Measurements from ENCODE around the gene OMD.
"Not testable (repeated sequence)": the region's sequence is repeated elsewhere in the genome, so short reads cannot be mapped to it uniquely, and the experiment has no call there.

OMD gene

GRCh38 chr9:92424340-92424739, at the start of gene OMD:
Gene OMD, minus strand, starts transcription at chr9:92424471. Its CDS starts 6,913 bp downstream, at chr9:92417558.
- no peak for DNase-seq

GRCh38 chr9:92468206-92468605, 43.9 kb upstream of the OMD start:
- DNase-seq, result no peak

GRCh38 chr9:92467511-92467910, 43.2 kb upstream of the OMD start:
- DNase-seq, result no peak

GRCh38 chr9:92467041-92467440, 42.8 kb upstream of the OMD start:
- no peak for DNase-seq

- no peak for DNase-seq
These were observed 39.7 kb upstream of the OMD start for GRCh38 chr9:92463984-92464383.

- DNase-seq, result no peak
These were observed 39.1 kb upstream of the OMD start for GRCh38 chr9:92463387-92463786.

GRCh38 chr9:92457576-92457975, 33.3 kb upstream of the OMD start:
- no peak for DNase-seq

GRCh38 chr9:92455217-92455616, 30.9 kb upstream of the OMD start:
- DNase-seq, result no peak

- DNase-seq, result no peak
These were observed 22.3 kb upstream of the OMD start for GRCh38 chr9:92446536-92446935.

- DNase-seq, result no peak
These were observed 20.6 kb upstream of the OMD start for GRCh38 chr9:92444841-92445240.

- DNase-seq, result no peak
These were observed 16.4 kb upstream of the OMD start for GRCh38 chr9:92440751-92441046.

GRCh38 chr9:92439921-92440750, 15.9 kb upstream of the OMD start:
- DNase-seq, result no peak

- DNase-seq, result no peak
These were observed 14.7 kb upstream of the OMD start for GRCh38 chr9:92438900-92439526.

- no peak for DNase-seq
These were observed 11.0 kb upstream of the OMD start for GRCh38 chr9:92435263-92435662.

GRCh38 chr9:92432972-92433548, 8.8 kb upstream of the OMD start:
- no peak for DNase-seq

- no peak for DNase-seq
These were observed 8.1 kb upstream of the OMD start for GRCh38 chr9:92432350-92432749.

GRCh38 chr9:92429836-92430235, 5.6 kb upstream of the OMD start:
- no peak for DNase-seq

- DNase-seq, result no peak
These were observed 2.4 kb upstream of the OMD start for GRCh38 chr9:92426501-92427145.

- no peak for DNase-seq
These were observed 1.2 kb upstream of the OMD start for GRCh38 chr9:92425474-92425873.

- no peak for DNase-seq
These were observed 659 bp downstream of the OMD start for GRCh38 chr9:92423612-92424011.

GRCh38 chr9:92422611-92423338, 1.5 kb downstream of the OMD start:
- DNase-seq, result no peak

GRCh38 chr9:92414566-92414965, 9.7 kb downstream of the OMD start:
- no peak for DNase-seq

- DNase-seq, result not testable (repeated sequence)
These were observed 13.1 kb downstream of the OMD start for GRCh38 chr9:92411157-92411556.
